H1 (cell line): Measurements from ENCODE around the gene ARHGEF7. TPM values are rescaled to one million over a fixed set of nuclear protein-coding genes. Genes with fewer than 3 reads are reported as not detected.

Source experiments
- CTCF ChIA-PET: fragments of 300-600 bp; sonication (Branson Sonifier 250); formaldehyde crosslinking; loops from one replicate; lab custom pipeline; 2021; ENCODE audit not compliant: partially characterized antibody; lab: Charles Lee
- POLR2A ChIA-PET: fragments of 300-600 bp; sonication (Branson Sonifier 250); formaldehyde crosslinking; loops from one replicate; lab custom pipeline; 2021; ENCODE audit warnings: inconsistent platforms; ENCODE audit not compliant: partially characterized antibody; lab: Charles Lee
- DNase-seq, 2 experiments: peaks; one replicate each; pipeline versions ENCODE4 v3.0.0 to v3.0.0-alpha.2; 2010 to 2022; ENCODE audit warnings: low spot score in 2 of 2, low read depth in 1 of 2, mixed read lengths in 1 of 2
- FAIRE-seq: peaks from 2 replicates; lab custom pipeline; 2011; peaks lifted over from hg19 to GRCh38; lab: Jason Lieb, UNC
- H2AFZ ChIP-seq: 2 replicates; pipeline ENCODE4 v1.8.1; 2012; ENCODE audit warnings: low read length, inconsistent platforms
- H2AK5ac ChIP-seq: 2 replicates; pipeline ENCODE4 v1.6.1; 2013; ENCODE audit warnings: low read depth, low read length
- H2BK120ac ChIP-seq: replicated peaks from 2 replicates; pipeline ENCODE3; 2013; ENCODE audit warnings: low read depth, low read length, inconsistent platforms
- H2BK12ac ChIP-seq: 2 replicates; pipeline ENCODE4 v1.6.1; 2013; ENCODE audit warnings: low read depth, low read length
- H2BK15ac ChIP-seq: 2 replicates; pipeline ENCODE4 v1.6.1; 2013; ENCODE audit warnings: low read length
- H2BK20ac ChIP-seq: 2 replicates; pipeline ENCODE4 v1.6.1; 2013; ENCODE audit warnings: low read length
- H2BK5ac ChIP-seq: 2 replicates; pipeline ENCODE4 v1.6.1; 2013; ENCODE audit warnings: low read depth, low read length
- H3K14ac ChIP-seq: 2 replicates; pipeline ENCODE4 v1.6.1; 2013; ENCODE audit warnings: inconsistent platforms; ENCODE audit not compliant: insufficient read length
- H3K18ac ChIP-seq: 2 replicates; pipeline ENCODE4 v1.6.1; 2013; ENCODE audit warnings: low read length; ENCODE audit errors: extremely low read depth
- H3K23ac ChIP-seq: 2 replicates; pipeline ENCODE4 v1.6.1; 2013; ENCODE audit warnings: inconsistent platforms; ENCODE audit not compliant: insufficient read length
- H3K23me2 ChIP-seq: 2 replicates; pipeline ENCODE4 v1.6.1; 2013; ENCODE audit warnings: low read depth, low read length
- H3K27ac ChIP-seq: 2 replicates; pipeline ENCODE4 v1.6.1; 2011; ENCODE audit warnings: low read depth, low read length, inconsistent platforms
- H3K27me3 ChIP-seq, 4 experiments: replicated peaks in 1 of 4; 1 replicate in 1 of 4; 2 replicates in 3 of 4; pipeline versions ENCODE4 v1.6.1 to v1.8.1; 2011 to 2013; ENCODE audit warnings: low read length in 3 of 4, mild to moderate bottlenecking in 3 of 4, inconsistent platforms in 2 of 4, mixed read lengths in 2 of 4, moderate library complexity in 1 of 4; ENCODE audit not compliant: control insufficient read depth in 3 of 4, insufficient read depth in 3 of 4; ENCODE audit errors: extremely low read depth in 1 of 4
- H3K36me3 ChIP-seq, 4 experiments: 2 replicates each; pipeline versions ENCODE4 v1.6.1 to v1.8.1; 2011 to 2013; ENCODE audit warnings: mild to moderate bottlenecking in 4 of 4, low read length in 3 of 4, moderate library complexity in 2 of 4, control low read depth in 1 of 4, inconsistent platforms in 1 of 4; ENCODE audit not compliant: insufficient read depth in 4 of 4, control insufficient read depth in 2 of 4
- H3K4ac ChIP-seq: replicated peaks from 2 replicates; pipeline ENCODE3; 2013; ENCODE audit warnings: low read length, low read depth, mixed read lengths, inconsistent platforms; ENCODE audit not compliant: insufficient read length
- H3K4me1 ChIP-seq, 4 experiments: replicated peaks in 1 of 4; 1 replicate in 1 of 4; 2 replicates in 3 of 4; pipeline versions ENCODE4 v1.6.1 to v1.8.1; 2011 to 2013; ENCODE audit warnings: low read length in 3 of 4, inconsistent platforms in 2 of 4, mixed read lengths in 1 of 4; ENCODE audit not compliant: insufficient read depth in 4 of 4, control insufficient read depth in 3 of 4
- H3K4me2 ChIP-seq, 2 experiments: 2 replicates each; pipeline versions ENCODE4 v1.6.1 to v1.8.1; 2011 to 2013; ENCODE audit warnings: low read depth in 2 of 2, low read length in 2 of 2, control low read depth in 1 of 2, inconsistent platforms in 1 of 2, mild to moderate bottlenecking in 1 of 2; ENCODE audit not compliant: insufficient read depth in 1 of 2
- H3K4me3 ChIP-seq, 4 experiments: fragments of 200-600, 300-600 bp in 1 of 4; sonication (generic), shearing (Covaris generic), sonication (Bioruptor Twin) in 1 of 4; 2 replicates each; pipeline versions ENCODE4 v1.5.1 to v1.8.1; 2011 to 2016; ENCODE audit warnings: low read length in 4 of 4, low read depth in 3 of 4, control low read depth in 2 of 4, inconsistent platforms in 2 of 4, mild to moderate bottlenecking in 2 of 4, mixed read lengths in 1 of 4, moderate library complexity in 1 of 4; ENCODE audit not compliant: insufficient read depth in 2 of 4; ENCODE audit errors: extremely low read depth in 1 of 4
- H3K56ac ChIP-seq: replicated peaks from 2 replicates; pipeline ENCODE3; 2013; ENCODE audit warnings: low read depth, mild to moderate bottlenecking, mixed read lengths, low read length, inconsistent platforms; ENCODE audit not compliant: insufficient read length
- H3K79me1 ChIP-seq: 2 replicates; pipeline ENCODE4 v1.6.1; 2013; ENCODE audit warnings: low read depth, low read length, control low read depth
- H3K79me2 ChIP-seq, 2 experiments: 2 replicates each; pipeline versions ENCODE4 v1.6.1 to v1.8.1; 2012 to 2013; ENCODE audit warnings: low read length in 2 of 2, mild to moderate bottlenecking in 2 of 2, inconsistent platforms in 1 of 2; ENCODE audit not compliant: insufficient read depth in 2 of 2, control insufficient read depth in 1 of 2
- H3K9ac ChIP-seq, 4 experiments: replicated peaks in 1 of 4; 1 replicate in 1 of 4; 2 replicates in 3 of 4; pipeline versions ENCODE4 v1.6.1 to v1.8.1; 2011 to 2013; ENCODE audit warnings: low read depth in 3 of 4, low read length in 3 of 4, control low read depth in 2 of 4, mild to moderate bottlenecking in 2 of 4, moderate library complexity in 2 of 4, inconsistent platforms in 1 of 4; ENCODE audit errors: extremely low read depth in 1 of 4
- H3K9me3 ChIP-seq, 2 experiments: 2 replicates each; pipeline versions ENCODE4 v1.6.1 to v1.8.1; 2012 to 2013; ENCODE audit warnings: mild to moderate bottlenecking in 2 of 2, moderate library complexity in 2 of 2, control low read depth in 1 of 2, inconsistent platforms in 1 of 2, low read depth in 1 of 2, low read length in 1 of 2, mixed read lengths in 1 of 2; ENCODE audit not compliant: insufficient read depth in 2 of 2
- H4K20me1 ChIP-seq, 2 experiments: replicated peaks in 1 of 2; 2 replicates each; pipeline versions ENCODE3 to v1.8.1; 2011 to 2013; ENCODE audit warnings: inconsistent platforms in 2 of 2, low read length in 2 of 2, mild to moderate bottlenecking in 1 of 2; ENCODE audit not compliant: insufficient read depth in 2 of 2, control insufficient read depth in 1 of 2
- H4K5ac ChIP-seq: 2 replicates; pipeline ENCODE4 v1.6.1; 2013; ENCODE audit warnings: low read length, low read depth, mixed read lengths, inconsistent platforms; ENCODE audit not compliant: insufficient read length
- H4K8ac ChIP-seq: 2 replicates; pipeline ENCODE4 v1.8.0; 2013; ENCODE audit warnings: mild to moderate bottlenecking, moderate library complexity, low read length, inconsistent platforms; ENCODE audit not compliant: insufficient read depth; ENCODE audit errors: extremely low read depth
- H4K91ac ChIP-seq: replicated peaks from 2 replicates; pipeline ENCODE3; 2013; ENCODE audit warnings: low read length, mixed read lengths, inconsistent platforms; ENCODE audit not compliant: insufficient read length
- BCL11A ChIP-seq, 2 experiments: IDR thresholded peaks; one replicate each; pipeline ENCODE4 v1.6.1; 2011; ENCODE audit warnings: low read depth in 2 of 2, low read length in 2 of 2, mild to moderate bottlenecking in 2 of 2
- SP2 ChIP-seq: IDR thresholded peaks from 2 replicates; pipeline ENCODE4 v1.6.1; 2012; ENCODE audit warnings: mild to moderate bottlenecking, low read length, inconsistent platforms
- TBP ChIP-seq: IDR thresholded peaks from 2 replicates; pipeline ENCODE4 v1.6.1; 2011; ENCODE audit warnings: low read depth, low read length, improper control_type of control experiment
- WGBS, 2 experiments: shearing (Covaris generic) in 1 of 2; methylation state at CpG; one replicate each; pipeline versions ENCODE4 v1.1.6 to v1.1.7; 2013 to 2015; ENCODE audit warnings: low lambda C conversion rate in 2 of 2, mixed read lengths in 2 of 2, inconsistent platforms in 1 of 2, low coverage in 1 of 2, missing lambda C conversion rate in 1 of 2; ENCODE audit not compliant: insufficient replicate concordance in 2 of 2, insufficient coverage in 1 of 2, insufficient read length in 1 of 2; ENCODE audit errors: extremely low coverage in 1 of 2, missing lambda C conversion rate in 1 of 2; 5-methylcytosine and 5-hydroxymethylcytosine counted together
- polyA plus RNA-seq, 7 experiments: library from polyadenylated mRNA; depleted of rRNA in 3 of 7; stranded (reverse) in 5 of 7; unstranded in 2 of 7; fragments of >200 nt in 5 of 7; fragments of 200-250 nt in 2 of 7; gene quantifications; 1 replicate in 5 of 7; 2 replicates in 1 of 7; 4 replicates in 1 of 7; pipeline versions ENCODE4 v1.2.1 to v1.2.3, GENCODE V29; 2011 to 2013; ENCODE audit warnings: missing spikeins in 2 of 7, mixed read lengths in 2 of 7
- total RNA-seq: library from RNA; stranded (reverse); fragmentation: NEBNext Ultra II Directional; extraction: Animal tissue kit (Norgen Biotek cat#: 25700); gene quantifications from 2 replicates; pipeline ENCODE4 v1.2.1, GENCODE V29; 2021
- TF ChIP-seq, protein P1 (sequence below): IDR thresholded peaks from 2 replicates; pipeline ENCODE4 v1.6.1; 2012; ENCODE audit warnings: low read length, inconsistent platforms
- TF ChIP-seq, protein P2 (sequence below): IDR thresholded peaks from 2 replicates; pipeline ENCODE4 v1.6.1; 2012; ENCODE audit warnings: inconsistent platforms
- TF ChIP-seq, protein P3 (sequence below): IDR thresholded peaks from 2 replicates; pipeline ENCODE4 v1.6.1; 2012; ENCODE audit warnings: inconsistent platforms

The ARHGEF7 gene
- total and polyA plus RNA-seq, 2 of the 8 experiments (the other 6 are each of a cell fraction or from before 2014, with no cell fraction given) = 26.2 to 56.5 TPM

DNA sequence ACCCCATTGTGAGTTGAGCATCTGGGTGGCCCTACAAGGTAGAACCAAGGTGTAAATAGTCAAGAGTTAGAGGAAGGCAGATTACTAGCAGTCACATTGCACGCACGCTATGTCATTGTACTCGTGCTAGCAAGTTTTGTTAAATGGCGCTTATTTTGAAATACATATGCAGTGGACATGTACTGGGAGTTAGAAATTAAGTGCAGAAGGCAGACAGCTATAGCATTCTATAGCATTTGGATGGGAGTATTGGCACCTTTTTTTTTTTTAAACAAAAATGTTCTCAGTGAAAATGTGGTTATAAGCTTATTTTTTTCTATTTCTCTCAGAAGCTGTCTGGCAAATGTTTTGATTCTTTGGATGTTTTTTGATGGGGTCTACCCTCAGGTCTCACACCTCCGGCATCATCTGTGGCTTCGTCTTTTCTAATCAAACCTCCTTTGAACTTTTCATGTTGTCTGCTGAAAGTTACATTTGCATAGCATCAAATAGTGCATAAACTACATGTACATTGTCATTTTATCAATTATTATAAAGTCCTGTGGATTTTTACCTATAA, 68.1 kb downstream of the ARHGEF7 start:
- no peak for FAIRE-seq
- no peak for TF ChIP-seq BCL11A (IDR thresholded peaks at IDR 0.05; ENCODE audit: low read depth in 2 of 2, low read length in 2 of 2)
- TF ChIP-seq, protein P1, sequence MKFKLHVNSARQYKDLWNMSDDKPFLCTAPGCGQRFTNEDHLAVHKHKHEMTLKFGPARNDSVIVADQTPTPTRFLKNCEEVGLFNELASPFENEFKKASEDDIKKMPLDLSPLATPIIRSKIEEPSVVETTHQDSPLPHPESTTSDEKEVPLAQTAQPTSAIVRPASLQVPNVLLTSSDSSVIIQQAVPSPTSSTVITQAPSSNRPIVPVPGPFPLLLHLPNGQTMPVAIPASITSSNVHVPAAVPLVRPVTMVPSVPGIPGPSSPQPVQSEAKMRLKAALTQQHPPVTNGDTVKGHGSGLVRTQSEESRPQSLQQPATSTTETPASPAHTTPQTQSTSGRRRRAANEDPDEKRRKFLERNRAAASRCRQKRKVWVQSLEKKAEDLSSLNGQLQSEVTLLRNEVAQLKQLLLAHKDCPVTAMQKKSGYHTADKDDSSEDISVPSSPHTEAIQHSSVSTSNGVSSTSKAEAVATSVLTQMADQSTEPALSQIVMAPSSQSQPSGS = no peak
- TF ChIP-seq TBP = no peak
- TF ChIP-seq, protein P2, sequence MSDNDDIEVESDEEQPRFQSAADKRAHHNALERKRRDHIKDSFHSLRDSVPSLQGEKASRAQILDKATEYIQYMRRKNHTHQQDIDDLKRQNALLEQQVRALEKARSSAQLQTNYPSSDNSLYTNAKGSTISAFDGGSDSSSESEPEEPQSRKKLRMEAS = no peak
- TF ChIP-seq, protein P3, sequence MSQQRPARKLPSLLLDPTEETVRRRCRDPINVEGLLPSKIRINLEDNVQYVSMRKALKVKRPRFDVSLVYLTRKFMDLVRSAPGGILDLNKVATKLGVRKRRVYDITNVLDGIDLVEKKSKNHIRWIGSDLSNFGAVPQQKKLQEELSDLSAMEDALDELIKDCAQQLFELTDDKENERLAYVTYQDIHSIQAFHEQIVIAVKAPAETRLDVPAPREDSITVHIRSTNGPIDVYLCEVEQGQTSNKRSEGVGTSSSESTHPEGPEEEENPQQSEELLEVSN = no peak
- no peak for TF ChIP-seq SP2

More for the DNA sequence above, 68.1 kb downstream of the ARHGEF7 start:
- no peak for DNase-seq
- no peaks in the 10 kb centered on the region; a peak in 1 of 8 replicates for H3K36me3 ChIP-seq
- no peak overlapping the region for H3K18ac ChIP-seq
- no peak overlapping the region for H2BK120ac ChIP-seq
- H3K27me3 ChIP-seq = no peaks in the 10 kb centered on the region
- no peak overlapping the region for H3K56ac ChIP-seq
- H2BK15ac ChIP-seq = no peak overlapping the region
- H2BK20ac ChIP-seq = no peak overlapping the region
- H4K20me1 ChIP-seq = peaks cover 10 to 40% of the 10 kb centered on the region in 2 experiments
- no peak overlapping the region for H2AK5ac ChIP-seq
- H3K4me2 ChIP-seq = no peak overlapping the region
- H3K4ac ChIP-seq = no peak overlapping the region
- no peak overlapping the region for H4K5ac ChIP-seq
- H3K23ac ChIP-seq = no peak overlapping the region
- peaks cover 9 to 99% of the 10 kb centered on the region in 2 experiments for H3K79me2 ChIP-seq
- H3K9me3 ChIP-seq = no peaks in the 10 kb centered on the region
- ChIA-PET POLR2A (interaction anchor here (1.0 kb wide), 1 partner anchor 9 kb away, joined by 3 read pairs; no protein-coding TSS in a partner anchor), CTCF (interaction anchor here (0.8 to 9.8 kb wide), 4 partner anchors 20 to 73 kb away, joined by 3 to 65 read pairs (median 8); no protein-coding TSS in a partner anchor)
- 0 out of 2 replicates have a peak, but pooled peaks cover 2% of the 10 kb centered on the region for H3K23me2 ChIP-seq
- H2BK12ac ChIP-seq = no peak overlapping the region
- no peak overlapping the region for H3K27ac ChIP-seq
- no peak overlapping the region for H4K91ac ChIP-seq
- whole genome bisulfite sequencing, 2 experiments = 92% methylated on average over 6 of the region's 6 CpGs; no CpG with 5 or more reads in 1 of the 2 experiments
- H3K9ac ChIP-seq = no peak overlapping the region
- no peak overlapping the region for H3K14ac ChIP-seq
- no peak overlapping the region for H4K8ac ChIP-seq
- no peak overlapping the region for H2AFZ ChIP-seq
- peaks cover 29% of the 10 kb centered on the region for H3K79me1 ChIP-seq
- no peak overlapping the region for H2BK5ac ChIP-seq
- H3K4me1 ChIP-seq = peaks cover 0 to 11% (median 4%) of the 10 kb centered on the region in 4 experiments; a peak in 4 of 7 replicates
- H3K4me3 ChIP-seq = no peak overlapping the region
